WI38 (cell line): ENCODE data around the gene VTCN1.

Source experiments
- H3K4me3 ChIP-seq: 2 replicates; pipeline ENCODE4 v1.5.1; 2011; ENCODE audit warnings: low read depth, mild to moderate bottlenecking, control low read depth, low read length
- TF ChIP-seq, protein P1 (sequence below): IDR thresholded peaks from 2 replicates; pipeline ENCODE4 v1.5.1; 2012; ENCODE audit warnings: low read depth, mild to moderate bottlenecking, control low read depth, low read length

VTCN1 gene

GRCh38 chr1:117209094-117209493 lies 1.6 kb downstream of the VTCN1 start:
- no peak overlapping the region for H3K4me3 ChIP-seq
- TF ChIP-seq, protein P1, sequence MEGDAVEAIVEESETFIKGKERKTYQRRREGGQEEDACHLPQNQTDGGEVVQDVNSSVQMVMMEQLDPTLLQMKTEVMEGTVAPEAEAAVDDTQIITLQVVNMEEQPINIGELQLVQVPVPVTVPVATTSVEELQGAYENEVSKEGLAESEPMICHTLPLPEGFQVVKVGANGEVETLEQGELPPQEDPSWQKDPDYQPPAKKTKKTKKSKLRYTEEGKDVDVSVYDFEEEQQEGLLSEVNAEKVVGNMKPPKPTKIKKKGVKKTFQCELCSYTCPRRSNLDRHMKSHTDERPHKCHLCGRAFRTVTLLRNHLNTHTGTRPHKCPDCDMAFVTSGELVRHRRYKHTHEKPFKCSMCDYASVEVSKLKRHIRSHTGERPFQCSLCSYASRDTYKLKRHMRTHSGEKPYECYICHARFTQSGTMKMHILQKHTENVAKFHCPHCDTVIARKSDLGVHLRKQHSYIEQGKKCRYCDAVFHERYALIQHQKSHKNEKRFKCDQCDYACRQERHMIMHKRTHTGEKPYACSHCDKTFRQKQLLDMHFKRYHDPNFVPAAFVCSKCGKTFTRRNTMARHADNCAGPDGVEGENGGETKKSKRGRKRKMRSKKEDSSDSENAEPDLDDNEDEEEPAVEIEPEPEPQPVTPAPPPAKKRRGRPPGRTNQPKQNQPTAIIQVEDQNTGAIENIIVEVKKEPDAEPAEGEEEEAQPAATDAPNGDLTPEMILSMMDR, result no peak

GRCh38 chr1:117208580-117208979 lies 2.1 kb downstream of the VTCN1 start:
- no peak overlapping the region for H3K4me3 ChIP-seq
- TF ChIP-seq, protein P1, result no peak

- TF ChIP-seq, protein P1, result no peak
- no peak overlapping the region for H3K4me3 ChIP-seq
Observed at GRCh38 chr1:117205368-117205767, 5.4 kb downstream of the VTCN1 start.

DNA sequence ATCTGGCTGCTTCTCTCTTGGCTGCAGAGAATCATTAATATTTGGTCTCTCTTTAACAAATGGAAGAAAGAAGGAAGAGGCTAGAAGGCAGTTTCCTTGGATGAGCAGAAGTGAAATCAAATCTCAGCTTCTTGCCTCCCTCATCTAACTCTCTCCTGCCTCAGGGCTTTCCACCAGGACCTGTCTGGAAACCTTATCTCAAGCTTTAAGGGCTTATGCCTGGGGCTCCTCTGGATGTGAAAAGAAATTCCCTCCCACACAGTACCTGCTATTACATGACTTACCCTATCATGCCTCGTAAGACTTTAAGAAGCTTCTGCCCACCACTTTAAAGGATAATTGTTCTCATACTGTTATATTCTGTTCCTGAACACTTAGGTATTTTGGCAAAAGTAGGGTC lies 8.9 kb downstream of the VTCN1 start:
- TF ChIP-seq, protein P1, result no peak

DNA sequence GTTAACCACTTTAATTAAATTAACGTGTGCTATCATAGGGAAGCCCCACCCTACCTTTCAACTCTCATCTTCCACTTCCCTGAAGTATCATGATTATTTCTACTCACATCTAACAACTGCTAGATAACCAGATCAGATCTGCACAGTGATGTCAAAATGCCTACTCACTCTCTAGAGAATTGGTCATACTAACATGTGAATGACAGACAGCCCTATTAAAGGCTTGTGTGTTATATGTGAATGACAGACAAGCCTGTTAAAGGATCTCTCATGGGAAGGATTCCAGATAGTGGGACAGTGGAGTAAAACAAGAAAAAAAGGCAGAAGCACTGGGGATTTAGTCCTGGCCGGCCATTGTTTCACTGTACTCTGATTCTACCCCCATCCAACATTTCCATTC lies 12.6 kb downstream of the VTCN1 start:
- TF ChIP-seq, protein P1, result no peak
- H3K4me3 ChIP-seq, result no peak overlapping the region

More for the DNA sequence above, 8.9 kb downstream of the VTCN1 start:
- H3K4me3 ChIP-seq, result no peak overlapping the region

DNA sequence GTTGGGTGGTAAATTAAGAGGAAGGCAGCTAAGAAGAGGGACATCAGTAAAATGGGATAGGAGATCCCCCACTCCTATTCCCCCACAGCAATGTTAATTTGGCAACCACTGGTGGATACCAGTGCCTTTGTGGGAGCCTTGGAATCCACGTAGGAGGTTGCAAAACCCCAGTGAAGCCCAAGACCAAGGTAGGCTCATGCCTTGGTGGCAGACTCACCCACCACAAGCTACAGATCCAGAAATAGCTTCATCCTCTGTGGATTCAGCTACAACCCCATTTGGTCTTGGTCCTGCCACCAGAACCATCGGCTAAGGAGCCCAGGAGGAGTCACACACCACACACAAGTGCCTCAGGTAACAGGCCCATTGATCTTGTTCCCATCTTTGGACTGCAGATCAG lies 21.0 kb downstream of the VTCN1 start:
- TF ChIP-seq, protein P1, result no peak
- H3K4me3 ChIP-seq, result no peak overlapping the region

GRCh38 chr1:117188816-117189437 lies 21.8 kb downstream of the VTCN1 start:
- TF ChIP-seq, protein P1, result no peak
- no peak overlapping the region for H3K4me3 ChIP-seq
